ENCODE data around the gene GNL3L.

- no peak for TF ChIP-seq CTCF (conservative IDR thresholded peaks at IDR 0.05; ENCODE audit: low read depth in 2 of 2)
- no peak for TF ChIP-seq STAT1 (IDR thresholded peaks at IDR 0.05; ENCODE audit: unreplicated experiment)
- TF ChIP-seq, protein P1, sequence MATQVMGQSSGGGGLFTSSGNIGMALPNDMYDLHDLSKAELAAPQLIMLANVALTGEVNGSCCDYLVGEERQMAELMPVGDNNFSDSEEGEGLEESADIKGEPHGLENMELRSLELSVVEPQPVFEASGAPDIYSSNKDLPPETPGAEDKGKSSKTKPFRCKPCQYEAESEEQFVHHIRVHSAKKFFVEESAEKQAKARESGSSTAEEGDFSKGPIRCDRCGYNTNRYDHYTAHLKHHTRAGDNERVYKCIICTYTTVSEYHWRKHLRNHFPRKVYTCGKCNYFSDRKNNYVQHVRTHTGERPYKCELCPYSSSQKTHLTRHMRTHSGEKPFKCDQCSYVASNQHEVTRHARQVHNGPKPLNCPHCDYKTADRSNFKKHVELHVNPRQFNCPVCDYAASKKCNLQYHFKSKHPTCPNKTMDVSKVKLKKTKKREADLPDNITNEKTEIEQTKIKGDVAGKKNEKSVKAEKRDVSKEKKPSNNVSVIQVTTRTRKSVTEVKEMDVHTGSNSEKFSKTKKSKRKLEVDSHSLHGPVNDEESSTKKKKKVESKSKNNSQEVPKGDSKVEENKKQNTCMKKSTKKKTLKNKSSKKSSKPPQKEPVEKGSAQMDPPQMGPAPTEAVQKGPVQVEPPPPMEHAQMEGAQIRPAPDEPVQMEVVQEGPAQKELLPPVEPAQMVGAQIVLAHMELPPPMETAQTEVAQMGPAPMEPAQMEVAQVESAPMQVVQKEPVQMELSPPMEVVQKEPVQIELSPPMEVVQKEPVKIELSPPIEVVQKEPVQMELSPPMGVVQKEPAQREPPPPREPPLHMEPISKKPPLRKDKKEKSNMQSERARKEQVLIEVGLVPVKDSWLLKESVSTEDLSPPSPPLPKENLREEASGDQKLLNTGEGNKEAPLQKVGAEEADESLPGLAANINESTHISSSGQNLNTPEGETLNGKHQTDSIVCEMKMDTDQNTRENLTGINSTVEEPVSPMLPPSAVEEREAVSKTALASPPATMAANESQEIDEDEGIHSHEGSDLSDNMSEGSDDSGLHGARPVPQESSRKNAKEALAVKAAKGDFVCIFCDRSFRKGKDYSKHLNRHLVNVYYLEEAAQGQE (IDR thresholded peaks at IDR 0.05; ENCODE audit: unreplicated experiment), result no peak
These were observed 72.5 kb downstream of the GNL3L start for GRCh38 chrX:54602563-54602962.
